Testis (tissue), 2 donors: ENCODE data around the gene ENKD1.

ENCODE experiments used
- POLR2A ChIP-seq: fragments of 450-650 bp; IDR thresholded peaks from one replicate; pipeline ENCODE4 v1.6.1; 2017; ENCODE audit warnings: antibody characterized with exemption, mild to moderate bottlenecking, moderate library complexity
- TF ChIP-seq, protein P1 (sequence below), 3 experiments: fragments of 450-650 bp in 2 of 3; fragments of 200-600 bp in 1 of 3; sonication (generic) in 1 of 3; IDR thresholded peaks; one replicate each; pipeline ENCODE4 v1.5.1; 2016 to 2019; ENCODE audit warnings: antibody characterized with exemption in 3 of 3, mild to moderate bottlenecking in 2 of 3, moderate library complexity in 1 of 3

DNA sequence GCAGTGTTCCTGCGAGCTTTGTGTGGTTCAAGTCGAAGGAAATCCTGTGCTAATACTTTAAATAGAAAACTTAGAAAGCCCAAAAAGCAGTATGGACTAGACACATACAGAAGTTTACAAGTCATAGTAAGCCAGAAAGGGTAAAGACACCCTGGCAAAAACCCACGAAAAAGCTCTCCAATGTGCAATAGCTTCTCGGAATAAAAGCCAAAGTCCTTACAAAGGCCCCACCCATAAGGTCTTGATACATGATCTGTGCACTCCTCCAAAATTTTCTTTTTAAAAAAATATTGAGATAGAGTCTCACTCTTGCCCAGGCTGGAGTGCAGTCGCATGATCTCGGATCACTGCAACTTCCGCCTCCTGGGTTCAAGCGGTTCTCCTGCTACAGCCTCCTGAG, 10.4 kb upstream of the ENKD1 start:
- TF ChIP-seq, protein P1, sequence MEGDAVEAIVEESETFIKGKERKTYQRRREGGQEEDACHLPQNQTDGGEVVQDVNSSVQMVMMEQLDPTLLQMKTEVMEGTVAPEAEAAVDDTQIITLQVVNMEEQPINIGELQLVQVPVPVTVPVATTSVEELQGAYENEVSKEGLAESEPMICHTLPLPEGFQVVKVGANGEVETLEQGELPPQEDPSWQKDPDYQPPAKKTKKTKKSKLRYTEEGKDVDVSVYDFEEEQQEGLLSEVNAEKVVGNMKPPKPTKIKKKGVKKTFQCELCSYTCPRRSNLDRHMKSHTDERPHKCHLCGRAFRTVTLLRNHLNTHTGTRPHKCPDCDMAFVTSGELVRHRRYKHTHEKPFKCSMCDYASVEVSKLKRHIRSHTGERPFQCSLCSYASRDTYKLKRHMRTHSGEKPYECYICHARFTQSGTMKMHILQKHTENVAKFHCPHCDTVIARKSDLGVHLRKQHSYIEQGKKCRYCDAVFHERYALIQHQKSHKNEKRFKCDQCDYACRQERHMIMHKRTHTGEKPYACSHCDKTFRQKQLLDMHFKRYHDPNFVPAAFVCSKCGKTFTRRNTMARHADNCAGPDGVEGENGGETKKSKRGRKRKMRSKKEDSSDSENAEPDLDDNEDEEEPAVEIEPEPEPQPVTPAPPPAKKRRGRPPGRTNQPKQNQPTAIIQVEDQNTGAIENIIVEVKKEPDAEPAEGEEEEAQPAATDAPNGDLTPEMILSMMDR (IDR thresholded peaks at IDR 0.05): no peak
- TF ChIP-seq POLR2A: no peak
